Measurements from ENCODE around the gene CST9. TPM values are rescaled to one million over a fixed set of nuclear protein-coding genes. Genes with fewer than 3 reads are reported as not detected.
"Not testable (repeated sequence)": the region's sequence is repeated elsewhere in the genome, so short reads cannot be mapped to it uniquely, and the experiment has no call there.

Gene CST9
- total RNA-seq, 1 donor from 2014 or later = not detected

GRCh38 chr20:23637282-23638221 is 31.8 kb upstream of the CST9 start, which contains the start of gene CST3:
TSS of gene CST3 (minus strand) at chr20:23637955. CDS start at chr20:23637862, 93 bp downstream.
- TF ChIP-seq CTCF (IDR thresholded peaks at IDR 0.05; ENCODE audit: borderline replicate concordance) = peak; percentile 14
- Histone ChIP-seq H3K4me1 (peaks cover 62% of the 10 kb centered on the region), H3K27me3 (ENCODE audit: low read depth) (no peaks in the 10 kb centered on the region), H3K27ac (replicated peaks) (peak within 1 kb of the TSS; percentile 98), H3K9me3 (replicated peaks) (no peaks in the 10 kb centered on the region), H3K36me3 (peaks cover 25% of the 10 kb centered on the region), H3K4me3 (peak within 1 kb of the TSS; percentile 84)
- intact Hi-C loops (cut with micrococcal nuclease) = no loop called here
- DNase-seq = peak; percentile 95

- intact Hi-C loops (cut with micrococcal nuclease) = no loop called here
- no peaks in the 10 kb centered on the region for H3K27me3 ChIP-seq (ENCODE audit: low read depth)
- no peak for DNase-seq
- peaks cover 31% of the 10 kb centered on the region for H3K36me3 ChIP-seq
- peak overlapping the region; percentile 98 for H3K27ac ChIP-seq (replicated peaks)
- no peaks in the 10 kb centered on the region for H3K9me3 ChIP-seq (replicated peaks)
- no peak for TF ChIP-seq CTCF (IDR thresholded peaks at IDR 0.05; ENCODE audit: borderline replicate concordance)
- peaks cover 57% of the 10 kb centered on the region for H3K4me1 ChIP-seq
- peak overlapping the region; percentile 84 for H3K4me3 ChIP-seq
These were observed 31.2 kb upstream of the CST9 start for GRCh38 chr20:23636908-23637281.

GRCh38 chr20:23636182-23636907 is 30.6 kb upstream of the CST9 start:
- no peak for TF ChIP-seq CTCF (IDR thresholded peaks at IDR 0.05; ENCODE audit: borderline replicate concordance)
- Histone ChIP-seq H3K27ac (replicated peaks) (peak overlapping the region; percentile 98), H3K4me3 (peak overlapping the region; percentile 84)

GRCh38 chr20:23635768-23636090 is 30.0 kb upstream of the CST9 start:
- H3K36me3 ChIP-seq = peaks cover 33% of the 10 kb centered on the region
- H3K9me3 ChIP-seq (replicated peaks); intact Hi-C loops (cut with micrococcal nuclease); DNase-seq; H3K27me3 ChIP-seq (ENCODE audit: low read depth): not testable (repeated sequence)
- H3K4me1 ChIP-seq = peaks cover 47% of the 10 kb centered on the region
- H3K4me3 ChIP-seq = peak overlapping the region; percentile 84
- H3K27ac ChIP-seq (replicated peaks) = peak overlapping the region; percentile 98

More at GRCh38 chr20:23636182-23636907, 30.6 kb upstream of the CST9 start:
- H3K27me3 ChIP-seq (ENCODE audit: low read depth) = no peaks in the 10 kb centered on the region
- peaks cover 33% of the 10 kb centered on the region for H3K36me3 ChIP-seq
- peaks cover 52% of the 10 kb centered on the region for H3K4me1 ChIP-seq
- H3K9me3 ChIP-seq (replicated peaks) = no peaks in the 10 kb centered on the region
- DNase-seq = no peak
- intact Hi-C loops (cut with micrococcal nuclease) = no loop called here

- Histone ChIP-seq H3K36me3 (peaks cover 33% of the 10 kb centered on the region), H3K9me3 (replicated peaks) (no peaks in the 10 kb centered on the region), H3K4me3 (peak overlapping the region; percentile 84), H3K4me1 (peaks cover 51% of the 10 kb centered on the region), H3K27ac (replicated peaks) (peak overlapping the region; percentile 98), H3K27me3 (ENCODE audit: low read depth) (no peaks in the 10 kb centered on the region)
- intact Hi-C loops (cut with micrococcal nuclease) = no loop called here
- DNase-seq = peak; percentile 72
- no peak for TF ChIP-seq CTCF (IDR thresholded peaks at IDR 0.05; ENCODE audit: borderline replicate concordance)
These were observed 29.5 kb upstream of the CST9 start for GRCh38 chr20:23634985-23635767.
